8988T (cell line): ENCODE results near the gene VAPB.
A peak's percentile ranks its signal among the peaks of the same experiment; 100 is the strongest.
"Not testable (repeated sequence)": the region's sequence is repeated elsewhere in the genome, so short reads cannot be mapped to it uniquely, and the experiment has no call there.

Experiments
- DNase-seq: peaks from one replicate; pipeline ENCODE4 v3.0.0; 2011

The VAPB gene

DNA sequence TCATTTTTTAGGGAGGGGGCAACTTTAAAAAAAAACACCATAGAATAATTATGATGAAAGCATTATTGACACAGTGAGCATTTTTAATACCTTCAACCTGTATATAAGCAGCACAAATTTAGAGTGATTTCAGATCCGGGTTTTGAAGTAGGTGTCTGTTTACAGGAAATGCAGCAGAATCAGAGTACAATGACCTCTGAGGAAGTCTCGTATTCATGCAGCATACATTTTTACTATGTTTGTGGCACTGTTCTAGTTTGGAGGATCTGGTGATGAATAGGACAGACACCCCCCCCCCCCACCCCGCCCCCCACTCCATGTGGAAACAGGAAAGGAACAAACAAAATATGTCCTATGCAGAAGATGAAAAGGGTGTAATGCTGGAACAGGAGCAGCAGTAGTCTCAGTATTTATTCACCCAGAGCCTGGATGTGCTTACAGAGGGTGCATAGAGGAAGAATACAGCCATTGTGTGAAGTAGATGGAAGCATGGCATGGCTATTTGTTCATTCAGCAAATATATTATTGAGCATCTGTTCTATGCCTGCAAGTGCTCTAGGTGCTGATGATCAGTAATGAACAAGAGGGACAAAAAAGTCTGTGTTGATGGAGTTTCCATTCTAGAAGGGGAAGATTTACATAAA, 19.7 kb downstream of the VAPB start:
- no peak for DNase-seq

DNA sequence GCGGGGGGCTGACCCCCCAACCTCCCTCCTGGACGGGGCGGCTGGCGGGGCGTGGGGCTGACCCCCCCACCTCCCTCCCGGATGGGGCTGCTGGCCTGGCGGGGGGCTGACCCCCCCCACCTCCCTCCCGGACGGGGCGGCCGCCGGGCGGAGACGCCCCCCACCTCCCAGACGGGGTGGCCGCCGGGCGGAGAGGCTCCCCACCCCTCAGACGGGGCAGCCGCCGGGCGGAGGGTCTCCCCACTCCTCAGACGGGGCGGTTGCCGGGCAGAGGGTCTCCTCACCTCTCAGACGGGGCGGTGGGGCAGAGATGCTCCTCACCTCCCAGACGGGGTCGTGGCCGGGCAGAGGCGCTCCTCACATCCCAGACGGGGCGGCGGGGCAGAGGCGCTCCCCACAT, 25.2 kb downstream of the VAPB start:
- DNase-seq, result not testable (repeated sequence)

DNA sequence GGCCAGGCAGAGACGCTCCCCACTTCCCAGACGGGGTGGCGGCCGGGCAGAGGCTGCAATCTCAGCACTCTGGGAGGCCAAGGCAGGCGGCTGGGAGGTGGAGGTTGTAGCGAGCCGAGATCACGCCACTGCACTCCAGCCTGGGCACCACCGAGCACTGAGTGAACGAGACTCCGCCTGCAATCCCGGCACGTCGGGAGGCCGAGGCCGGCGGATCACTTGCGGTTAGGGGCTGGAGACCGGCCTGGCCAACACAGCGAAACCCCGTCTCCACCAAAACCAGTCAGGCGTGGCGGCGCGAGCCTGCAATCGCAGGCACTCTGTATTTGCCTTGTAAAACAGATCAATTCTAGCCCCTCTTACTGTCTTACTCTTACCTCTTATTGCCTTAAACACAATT, 25.8 kb downstream of the VAPB start:
- DNase-seq, result not testable (repeated sequence)

DNA sequence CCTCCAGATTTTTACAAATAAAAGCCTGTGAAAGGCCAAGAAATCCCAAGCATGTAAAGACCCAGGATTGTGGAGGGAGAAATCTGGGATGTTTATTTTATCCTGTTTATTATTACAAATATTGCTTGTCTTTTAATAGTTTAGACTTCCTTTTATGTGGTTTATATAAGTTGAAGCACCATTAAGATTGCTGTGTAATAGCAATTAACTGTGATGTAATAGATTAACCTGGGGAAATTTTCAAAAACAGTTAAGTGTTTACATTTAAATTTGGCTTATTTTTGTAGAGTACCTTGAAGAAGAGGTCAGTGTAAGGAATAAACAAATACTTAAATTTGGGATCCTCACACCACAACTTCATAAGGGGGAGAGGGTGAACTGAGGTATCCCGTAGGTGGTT, 27.0 kb downstream of the VAPB start:
- DNase-seq, result no peak

DNA sequence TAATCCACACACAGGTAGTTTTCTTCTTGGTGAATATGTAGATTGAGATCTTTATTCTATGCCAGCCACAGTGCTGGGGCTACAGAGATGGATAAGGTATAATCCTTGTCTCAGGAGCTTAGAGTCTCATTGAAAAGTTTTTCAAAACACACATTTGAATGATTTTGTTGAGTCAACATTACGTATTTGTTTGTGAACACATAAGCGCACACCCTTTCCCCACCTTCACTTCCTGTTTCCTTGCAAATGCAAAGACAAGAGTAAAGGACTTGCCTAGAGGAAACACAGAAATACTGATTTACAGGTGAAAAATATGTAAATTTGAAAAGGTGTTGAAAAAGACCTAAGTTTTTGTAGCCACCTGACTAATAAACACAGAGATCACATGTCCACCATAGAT, 27.8 kb downstream of the VAPB start:
- no peak for DNase-seq

DNA sequence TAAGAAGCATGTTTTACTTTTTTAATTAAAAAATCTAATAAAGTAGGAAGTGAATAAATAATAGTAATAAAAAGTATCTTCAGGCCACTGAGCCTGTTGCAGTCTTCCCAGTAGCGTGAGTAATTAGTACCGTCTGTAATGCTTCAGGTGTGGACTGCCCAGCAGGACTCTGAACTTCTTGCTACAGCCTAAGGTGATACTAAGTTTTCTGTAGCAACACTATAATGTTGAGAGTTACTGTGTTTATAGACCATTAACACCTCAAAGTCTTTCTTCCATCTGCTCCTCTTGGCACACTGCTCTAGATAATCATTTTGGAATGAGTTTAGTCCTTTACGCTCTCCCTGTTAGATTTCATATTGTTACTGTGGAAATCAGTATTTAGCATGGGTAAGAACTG, 28.4 kb downstream of the VAPB start:
- no peak for DNase-seq

DNA sequence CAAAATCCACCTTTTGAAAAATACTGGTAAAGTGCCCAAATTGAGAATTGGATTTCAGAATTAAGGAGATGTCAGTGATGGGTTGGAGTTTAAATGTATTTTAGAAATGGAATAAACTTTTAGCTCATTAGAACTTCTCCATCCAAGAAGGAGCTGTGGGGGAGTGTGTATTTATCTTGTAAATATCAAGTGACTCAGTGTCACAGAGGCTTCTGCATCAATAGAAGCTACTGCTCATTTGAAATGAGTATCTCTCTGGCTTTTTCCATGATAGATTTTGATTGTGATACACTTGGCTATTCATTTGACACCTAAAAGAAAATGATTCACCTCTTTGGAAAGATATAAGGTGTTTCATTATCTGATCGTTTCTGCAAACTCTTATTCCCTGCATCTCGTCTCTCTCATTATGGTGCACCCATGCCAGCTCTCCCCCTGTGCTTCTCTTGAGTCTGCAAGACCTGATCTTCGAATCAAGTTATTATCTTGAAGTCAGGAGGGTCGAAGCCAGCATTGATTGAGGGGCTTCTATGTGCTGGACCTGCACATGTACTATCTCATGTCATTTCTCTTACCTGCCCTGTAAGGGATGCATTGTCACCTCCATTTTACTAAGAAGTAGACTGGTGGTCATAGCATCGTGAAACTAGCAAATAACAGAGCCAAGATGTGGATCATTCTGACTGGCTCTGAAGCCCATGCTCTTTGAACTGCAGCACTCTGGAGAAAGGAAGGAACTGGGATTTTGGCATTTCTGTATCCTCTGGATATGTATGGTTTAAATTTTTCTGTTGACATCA, 30.1 kb downstream of the VAPB start:
- no peak for DNase-seq

DNA sequence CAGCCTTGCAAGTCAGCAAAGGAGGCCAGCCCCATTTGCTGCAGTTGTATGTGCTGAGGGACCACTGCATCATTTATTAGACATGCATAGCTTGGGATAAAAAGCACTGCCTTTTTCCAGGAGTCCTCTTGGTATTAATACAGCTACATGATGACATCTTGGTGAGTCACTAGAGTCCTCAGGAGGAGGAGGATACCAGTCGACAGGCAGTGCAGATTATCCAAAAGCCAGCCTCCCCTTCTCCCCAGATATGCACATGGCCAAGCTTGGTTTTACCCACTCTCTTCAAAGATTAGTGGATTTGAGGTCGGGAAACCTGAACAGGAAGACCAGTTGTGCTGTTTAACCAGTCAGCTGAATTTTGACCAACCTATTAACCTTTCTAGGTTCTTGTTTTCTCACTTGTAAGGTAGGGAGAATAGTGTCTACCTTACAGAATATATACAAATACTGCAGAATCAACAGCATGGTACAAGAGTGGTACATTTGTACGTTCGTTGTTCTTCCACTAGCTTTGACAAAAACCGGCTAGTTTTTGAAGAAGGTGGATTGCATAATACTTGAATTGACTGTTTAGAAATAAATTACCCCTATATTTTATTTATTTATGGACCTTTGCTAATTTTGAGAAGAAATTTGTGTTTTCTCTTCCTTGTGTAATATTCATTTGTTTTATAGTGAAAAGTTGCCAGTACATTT, 31.9 kb downstream of the VAPB start:
- peak; percentile 44 for DNase-seq

DNA sequence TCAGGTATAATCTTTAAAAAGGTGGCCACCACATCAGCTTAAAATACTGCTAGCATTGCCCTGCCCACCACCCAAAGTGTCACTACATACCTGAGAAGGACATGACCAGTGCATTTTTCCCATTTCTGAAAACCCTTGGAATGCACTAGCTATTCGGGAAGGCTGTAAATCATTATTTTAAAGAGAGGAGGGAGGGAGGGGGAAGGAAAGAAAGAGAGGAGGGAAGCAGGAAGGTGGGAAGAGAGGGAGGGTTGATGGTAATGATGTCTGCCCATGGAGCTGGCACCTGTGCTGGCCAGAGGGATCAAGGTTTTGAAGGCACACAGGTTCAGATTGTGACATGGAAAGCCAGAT, 32.4 kb downstream of the VAPB start:
- no peak for DNase-seq

DNA sequence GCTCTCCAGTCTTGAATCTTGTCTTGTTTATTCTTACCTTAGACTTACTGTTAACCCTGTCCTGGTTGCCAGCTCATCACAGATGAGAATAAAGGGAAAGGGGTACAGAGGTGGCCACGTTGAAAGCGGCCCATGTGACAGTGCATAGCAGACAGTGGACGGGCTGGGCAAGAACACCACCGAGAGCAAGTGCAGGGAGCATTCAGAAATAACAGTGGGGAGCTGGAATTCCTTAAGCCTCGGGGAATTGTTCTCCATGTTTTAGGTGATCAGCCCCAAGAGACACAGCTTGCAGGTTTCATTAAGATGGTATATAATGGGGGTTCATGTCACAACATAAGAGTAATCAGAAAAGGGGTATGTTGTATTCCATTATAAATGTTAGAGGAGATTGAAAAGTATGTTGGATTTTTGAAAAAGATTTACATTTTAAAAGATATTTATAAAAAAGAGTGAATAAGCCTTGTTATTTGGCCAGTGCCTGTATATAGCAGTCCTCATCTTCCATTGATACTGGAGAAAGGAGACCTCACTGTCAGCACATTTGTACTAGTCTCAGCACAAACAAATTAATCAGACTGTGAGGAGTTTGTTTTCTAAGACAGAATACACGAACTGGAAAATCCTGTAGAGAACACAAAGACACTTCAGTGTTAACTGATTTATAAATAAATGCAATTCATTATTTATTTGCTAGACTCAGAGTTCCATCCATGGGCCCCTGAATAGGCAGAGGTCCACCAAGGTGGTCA, 35.4 kb downstream of the VAPB start:
- no peak for DNase-seq

DNA sequence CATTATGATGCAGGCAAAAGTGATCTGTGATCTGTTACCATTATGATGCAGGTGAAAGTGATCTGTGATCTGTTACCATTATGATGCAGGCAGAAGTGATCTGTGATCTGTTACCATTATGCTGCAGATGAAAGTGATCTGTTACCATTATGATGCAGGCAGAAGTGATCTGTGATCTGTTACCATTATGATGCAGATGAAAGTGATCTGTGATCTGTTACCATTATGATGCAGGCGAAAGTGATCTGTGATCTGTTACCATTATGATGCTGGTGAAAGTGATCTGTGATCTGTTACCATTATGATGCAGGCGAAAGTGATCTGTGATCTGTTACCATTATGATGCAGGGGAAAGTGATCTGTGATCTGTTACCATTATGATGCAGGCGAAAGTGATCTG, 38.5 kb downstream of the VAPB start:
- DNase-seq, result not testable (repeated sequence)

DNA sequence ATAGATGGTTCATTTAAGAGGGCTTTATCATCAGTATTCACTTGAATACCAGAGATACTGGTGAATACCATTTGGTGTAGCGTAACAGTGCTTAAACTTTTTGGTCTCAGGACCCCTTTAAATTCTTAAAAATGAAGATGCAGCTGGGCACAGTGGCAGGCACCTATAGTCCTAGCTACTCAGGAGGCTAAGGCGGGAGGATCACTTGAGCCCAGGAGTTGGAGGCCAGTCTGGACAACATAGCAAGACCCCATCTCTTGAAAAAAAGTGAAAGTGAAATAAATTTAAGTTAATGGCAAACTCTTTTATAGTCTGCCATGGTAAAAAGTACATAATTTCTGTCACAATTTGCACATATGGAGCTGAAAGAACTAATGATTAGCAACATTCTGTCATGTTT, 39.3 kb downstream of the VAPB start:
- DNase-seq, result no peak

DNA sequence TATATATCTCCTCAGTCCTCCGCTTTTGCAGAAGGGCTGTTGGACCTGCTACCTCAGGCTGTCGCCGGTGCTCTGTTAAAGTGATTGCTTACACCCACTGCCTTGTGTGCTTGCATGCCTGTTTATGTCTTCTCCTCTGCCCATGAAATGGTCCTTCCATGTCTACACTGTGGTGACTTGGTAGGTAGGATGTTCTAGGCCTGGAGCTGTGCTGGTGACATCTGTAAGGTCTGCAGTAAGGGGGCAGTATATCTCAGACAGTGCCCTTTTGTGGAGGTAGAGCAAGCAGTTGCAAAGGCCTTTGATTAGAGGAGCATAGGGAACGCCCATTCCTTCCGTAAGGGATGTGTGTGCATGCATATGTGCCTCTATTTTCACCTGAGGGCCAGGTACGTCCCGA, 40.3 kb downstream of the VAPB start:
- DNase-seq, result no peak

DNA sequence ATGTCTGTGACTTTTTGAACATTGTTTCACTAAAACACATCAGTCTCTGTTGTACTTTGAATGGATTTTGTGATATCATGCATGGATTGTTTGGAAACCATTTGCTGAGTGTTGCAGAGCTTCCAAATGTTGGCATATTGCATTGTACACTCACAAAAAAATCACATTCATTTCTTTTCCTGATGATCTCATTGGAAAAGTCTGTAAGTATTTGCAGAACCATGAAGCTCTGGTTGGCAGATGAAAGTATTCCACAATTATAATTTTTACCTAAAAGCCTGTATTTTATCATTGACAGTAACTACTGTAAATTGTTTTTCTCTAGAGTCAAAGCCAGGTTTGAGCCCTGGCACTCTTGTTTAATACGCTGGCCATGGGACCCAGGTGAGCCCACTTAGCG, 42.1 kb downstream of the VAPB start:
- DNase-seq, result no peak

DNA sequence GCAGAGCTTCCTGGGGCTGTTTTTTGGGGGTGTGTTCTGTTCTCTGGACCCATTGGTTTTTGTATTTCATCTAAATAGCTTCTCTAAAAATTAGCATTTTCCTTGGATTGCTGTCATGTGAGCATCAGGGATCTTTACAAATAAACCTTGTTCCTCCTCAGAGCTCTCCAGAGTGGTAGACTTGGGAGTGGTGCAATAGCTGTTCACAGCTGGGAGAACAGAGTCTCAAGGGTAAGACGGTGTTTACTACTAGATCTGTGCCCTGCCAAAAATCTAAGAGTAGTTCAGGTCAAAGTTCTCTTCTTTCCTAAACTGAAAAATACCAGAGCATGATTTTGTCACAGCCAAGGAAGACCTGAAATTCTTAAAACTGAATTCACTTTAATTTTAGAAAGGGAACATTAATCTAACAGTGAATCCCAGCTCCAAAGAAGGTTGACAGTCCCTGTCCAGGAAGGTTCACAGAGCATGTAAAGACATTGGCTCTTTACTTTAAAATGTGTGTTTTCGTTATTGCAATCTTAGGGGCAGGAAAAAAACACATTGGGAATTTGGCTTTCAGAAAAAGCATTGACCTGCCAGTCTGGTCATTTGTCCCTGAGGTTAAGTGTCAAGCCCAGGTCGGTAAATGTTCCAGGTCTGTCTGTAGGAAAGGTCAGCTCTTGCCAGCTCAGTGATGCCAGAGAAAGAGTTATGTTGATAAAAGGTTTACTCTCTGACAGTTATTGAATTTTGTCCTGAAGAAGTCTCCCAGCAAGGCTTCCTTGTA, 43.3 kb downstream of the VAPB start:
- no peak for DNase-seq

DNA sequence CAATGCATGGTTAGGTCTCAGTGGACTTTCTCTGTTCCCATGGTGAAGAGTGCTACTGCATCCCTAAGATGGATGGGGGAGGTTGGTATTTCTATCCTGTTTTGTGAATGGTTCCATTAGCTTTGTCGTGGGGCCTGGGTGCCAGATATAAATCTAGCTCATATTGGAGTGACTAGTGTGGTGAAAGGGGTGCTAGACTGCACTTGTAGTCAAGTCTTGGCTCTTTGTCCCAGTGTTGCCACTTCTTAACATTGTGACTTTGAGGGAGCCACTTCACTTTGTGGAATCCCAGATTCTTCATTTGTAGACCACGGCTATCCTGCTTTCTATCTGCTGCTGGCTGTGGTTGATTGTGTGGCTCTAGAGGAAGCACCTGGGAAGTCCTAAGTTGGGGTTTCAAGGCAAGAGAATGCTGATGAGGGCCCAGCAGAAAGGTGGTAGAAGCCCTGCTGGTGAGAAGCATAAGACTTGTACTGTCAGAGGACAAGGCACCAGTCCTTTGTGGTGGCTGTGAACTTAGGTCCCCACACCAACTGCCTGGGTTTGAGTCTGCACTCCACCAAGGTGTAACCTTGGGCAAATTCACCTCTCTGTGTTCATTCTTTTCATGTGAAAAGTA, 44.1 kb downstream of the VAPB start:
- DNase-seq, result no peak

DNA sequence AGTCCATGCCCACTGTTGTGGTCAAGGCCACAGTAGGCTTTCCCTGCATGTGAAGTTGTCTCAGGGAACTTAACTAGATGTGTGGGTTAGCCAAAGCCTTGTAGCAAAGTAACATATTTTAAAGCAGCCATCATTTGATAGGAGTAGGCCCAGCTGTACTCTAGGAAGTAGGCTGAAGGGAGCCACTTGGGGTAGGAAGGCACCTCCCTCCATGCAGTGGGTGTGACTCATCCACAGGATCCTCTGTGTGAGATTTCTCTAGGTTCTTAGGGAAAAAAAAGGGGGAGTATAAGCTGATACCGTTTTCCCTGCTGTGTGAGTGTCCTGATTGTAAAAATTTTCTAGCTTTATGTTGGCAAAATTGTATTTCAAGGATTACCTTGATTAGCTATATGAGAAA, 44.7 kb downstream of the VAPB start:
- no peak for DNase-seq

DNA sequence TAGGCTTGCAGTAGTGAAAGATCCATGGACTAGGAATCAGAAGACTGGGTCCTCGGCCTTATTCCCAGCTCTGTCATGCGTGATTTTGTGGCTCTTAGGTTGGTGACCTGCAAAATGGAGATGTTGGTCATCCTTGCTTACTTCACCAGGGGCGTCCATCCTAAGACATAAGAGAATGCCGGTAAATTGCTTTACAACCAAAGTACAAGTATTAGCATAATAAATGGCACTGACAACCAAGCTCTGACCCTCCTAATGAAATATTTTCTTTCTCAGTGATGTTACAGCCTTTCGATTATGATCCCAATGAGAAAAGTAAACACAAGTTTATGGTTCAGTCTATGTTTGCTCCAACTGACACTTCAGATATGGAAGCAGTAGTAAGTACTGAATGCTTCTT, 45.3 kb downstream of the VAPB start:
- DNase-seq, result no peak

DNA sequence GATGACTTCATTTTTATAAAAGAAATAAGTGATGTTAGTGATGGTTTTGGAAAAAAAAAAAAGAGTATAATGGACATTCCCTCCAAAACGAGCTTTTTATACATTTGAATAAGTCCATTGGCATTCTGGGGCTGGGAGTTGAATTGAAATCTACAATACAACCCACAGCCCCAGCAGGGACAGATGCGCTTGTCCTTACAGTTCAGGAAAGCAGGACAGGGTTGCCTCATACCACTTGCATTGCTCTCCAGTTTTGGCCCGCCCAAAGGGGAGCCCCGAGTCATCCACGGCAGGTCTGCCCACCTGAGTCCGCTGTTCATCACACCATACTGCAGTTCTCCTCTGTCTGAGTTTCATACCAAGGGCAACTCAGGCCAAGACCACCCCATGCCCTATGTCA, 46.2 kb downstream of the VAPB start:
- DNase-seq, result no peak

DNA sequence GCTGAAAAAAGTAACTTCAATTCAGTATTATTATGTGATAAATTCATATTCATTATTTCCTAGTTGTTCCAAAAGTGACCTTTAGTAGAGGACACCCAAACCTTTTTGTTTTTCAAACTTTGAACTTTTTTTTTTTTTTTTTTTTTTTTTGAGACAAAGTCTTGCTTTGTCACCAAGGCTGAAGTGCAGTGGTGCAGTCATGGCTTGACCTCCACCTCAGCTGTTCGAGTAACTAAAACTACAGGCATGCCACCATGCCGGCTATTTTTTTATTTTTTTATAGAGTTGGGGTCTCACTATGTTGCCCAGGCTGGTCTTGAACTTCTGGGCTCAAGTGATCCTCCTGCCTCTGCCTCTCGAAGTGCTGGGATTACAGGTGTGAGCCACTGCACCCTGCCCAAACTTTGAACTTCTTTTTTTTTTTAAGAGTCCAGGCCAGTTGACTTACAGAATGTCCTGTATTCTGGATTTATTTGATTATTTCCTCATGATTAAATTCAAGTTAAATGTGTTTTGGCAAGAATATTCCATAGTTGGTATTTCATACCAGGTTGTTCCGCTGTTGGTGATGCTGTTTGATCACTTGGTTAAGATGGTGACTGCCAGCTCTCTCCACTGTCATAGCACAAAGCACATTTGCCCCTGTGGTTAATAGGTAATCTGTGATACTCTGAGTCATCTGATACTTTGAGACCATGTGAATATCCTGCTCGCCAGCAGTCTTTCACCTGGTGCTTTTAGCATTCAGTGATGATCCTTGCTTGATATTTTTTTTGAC, 48.0 kb downstream of the VAPB start:
- no peak for DNase-seq
